Fibroblast of skin of back (primary cell): Measurements from ENCODE around the gene NUMB. TPM values are rescaled to one million over a fixed set of nuclear protein-coding genes. Genes with fewer than 3 reads are reported as not detected.
A peak's percentile ranks its signal among the peaks of the same experiment; 100 is the strongest.

ENCODE experiments used
- DNase-seq: peaks from one replicate; pipeline ENCODE4 v3.0.0-alpha.2; 2013
- polyA plus RNA-seq, 2 experiments: library from polyadenylated mRNA; unstranded; fragments of 120-200 nt; gene quantifications; one replicate each; pipeline ENCODE4 v1.2.1, GENCODE V29; 2013; ENCODE audit not compliant: insufficient read length in 2 of 2

The NUMB gene
- 40.2 TPM for polyA plus RNA-seq (2013, experiment 1 of 2; ENCODE audit: insufficient read length)
- 44.5 TPM for polyA plus RNA-seq (2013, experiment 2 of 2; ENCODE audit: insufficient read length)

GRCh38 chr14:73458183-73458976, at the start of gene NUMB:
Gene NUMB, minus strand, starts transcription at chr14:73458546. Its CDS starts 102,795 bp downstream, at chr14:73355751.
- peak; percentile 100 for DNase-seq

GRCh38 chr14:73503648-73504047, 45.3 kb upstream of the NUMB start:
- DNase-seq: peak; percentile 48

DNA sequence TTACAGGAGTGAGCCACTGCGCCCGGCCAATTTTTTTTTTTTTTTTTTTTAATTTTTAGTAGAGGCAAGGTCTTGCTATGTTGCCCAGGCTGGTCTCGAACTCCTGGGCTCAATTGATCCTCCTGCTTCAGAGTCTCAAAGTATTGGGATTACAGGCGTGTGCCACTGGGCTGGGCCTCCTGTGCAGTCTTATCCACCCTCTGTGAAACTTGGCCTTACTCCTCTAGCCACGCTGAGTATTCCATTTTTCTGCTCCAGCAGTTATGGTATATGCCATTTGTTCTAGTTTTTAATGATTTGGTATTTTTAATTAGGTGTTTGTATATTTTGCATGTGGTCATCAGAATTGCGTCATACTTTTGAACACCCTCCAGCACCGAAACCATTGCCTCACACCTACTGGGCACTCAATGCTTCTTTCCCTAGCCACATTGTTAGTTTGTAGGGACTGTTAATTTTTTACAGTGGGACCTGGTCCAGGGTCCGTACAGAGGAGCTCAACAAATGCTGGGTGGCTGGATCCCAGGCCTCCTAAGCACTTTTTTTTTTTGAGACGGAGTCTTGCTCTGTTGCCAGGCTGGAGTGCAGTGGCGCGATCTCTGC, 43.8 kb upstream of the NUMB start:
- no peak for DNase-seq

DNA sequence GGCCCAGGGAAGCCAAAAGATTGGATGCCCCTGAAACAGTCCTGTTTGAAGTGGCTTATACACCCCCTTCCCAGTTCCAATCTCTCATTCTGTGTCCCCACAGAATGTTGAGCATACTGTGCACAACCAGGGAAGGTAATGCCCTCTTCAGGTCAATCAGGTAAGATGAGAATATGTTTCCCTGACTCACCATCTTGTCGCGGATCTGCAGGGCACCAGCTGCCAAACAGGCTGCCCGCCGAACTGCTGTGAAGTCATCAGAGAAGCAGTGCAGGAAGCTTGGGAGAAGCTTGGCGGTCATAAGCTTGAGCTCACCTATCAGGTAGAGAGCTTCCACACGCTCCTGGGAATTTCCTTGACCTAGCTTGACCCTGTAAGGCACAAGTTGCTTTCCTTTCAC, 42.0 kb upstream of the NUMB start:
- DNase-seq: no peak

DNA sequence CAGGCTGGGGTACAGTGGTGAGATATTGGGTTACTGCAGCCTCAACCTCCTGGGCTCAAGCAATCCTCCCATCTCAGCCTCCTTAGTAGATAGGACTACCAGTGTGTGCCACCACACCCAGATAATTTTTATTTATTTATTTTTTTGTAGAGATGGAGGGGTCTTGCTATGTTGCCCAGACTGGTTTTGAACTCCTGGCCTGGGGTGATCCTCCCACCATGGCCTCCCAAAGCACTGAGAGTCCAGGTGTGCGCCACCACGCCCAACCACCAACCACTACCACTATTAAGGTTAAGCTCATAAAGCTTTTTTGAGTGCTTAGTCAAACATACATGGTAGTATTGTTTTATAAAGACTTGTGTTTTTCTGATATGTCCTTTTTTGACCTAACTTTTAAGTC, 36.2 kb upstream of the NUMB start:
- DNase-seq: no peak

GRCh38 chr14:73492670-73493069, 34.3 kb upstream of the NUMB start:
- no peak for DNase-seq

DNA sequence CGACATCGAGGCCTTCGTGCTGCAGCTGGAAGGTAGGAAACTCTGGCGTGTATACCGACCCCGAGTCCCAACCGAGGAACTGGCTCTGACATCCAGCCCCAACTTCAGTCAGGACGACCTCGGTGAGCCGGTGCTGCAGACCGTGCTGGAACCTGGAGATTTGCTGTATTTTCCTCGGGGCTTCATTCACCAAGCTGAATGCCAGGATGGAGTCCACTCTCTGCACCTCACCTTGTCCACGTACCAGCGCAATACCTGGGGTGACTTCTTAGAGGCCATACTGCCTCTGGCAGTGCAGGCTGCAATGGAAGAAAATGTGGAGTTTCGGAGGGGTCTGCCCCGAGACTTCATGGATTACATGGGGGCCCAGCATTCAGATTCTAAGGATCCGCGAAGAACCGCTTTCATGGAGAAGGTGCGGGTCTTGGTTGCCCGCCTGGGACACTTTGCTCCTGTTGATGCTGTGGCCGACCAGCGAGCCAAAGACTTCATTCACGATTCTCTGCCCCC, 33.8 kb upstream of the NUMB start:
- DNase-seq: no peak

DNA sequence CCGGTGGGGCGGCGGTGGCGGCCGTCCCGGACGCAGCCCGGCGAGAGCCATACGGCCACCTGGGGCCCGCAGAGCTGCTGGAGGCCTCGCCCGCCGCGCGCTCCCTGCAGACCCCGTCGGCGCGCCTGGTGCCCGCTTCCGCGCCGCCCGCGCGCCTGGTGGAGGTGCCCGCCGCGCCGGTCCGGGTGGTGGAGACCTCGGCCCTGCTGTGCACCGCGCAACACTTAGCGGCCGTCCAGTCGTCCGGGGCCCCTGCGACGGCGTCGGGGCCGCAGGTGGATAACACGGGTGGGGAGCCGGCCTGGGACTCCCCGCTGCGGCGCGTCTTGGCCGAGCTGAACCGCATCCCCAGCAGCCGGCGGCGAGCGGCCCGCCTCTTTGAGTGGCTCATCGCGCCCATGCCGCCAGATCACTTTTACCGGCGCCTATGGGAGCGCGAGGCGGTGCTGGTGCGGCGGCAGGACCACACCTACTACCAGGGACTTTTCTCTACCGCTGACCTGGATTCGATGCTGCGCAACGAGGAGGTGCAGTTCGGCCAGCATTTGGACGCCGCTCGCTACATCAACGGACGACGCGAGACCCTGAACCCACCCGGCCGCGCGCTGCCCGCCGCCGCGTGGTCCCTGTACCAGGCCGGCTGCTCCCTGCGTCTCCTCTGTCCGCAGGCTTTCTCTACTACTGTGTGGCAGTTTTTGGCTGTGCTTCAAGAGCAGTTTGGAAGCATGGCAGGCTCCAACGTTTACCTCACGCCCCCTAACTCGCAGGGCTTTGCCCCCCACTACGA, 33.1 kb upstream of the NUMB start:
- peak; percentile 66 for DNase-seq

DNA sequence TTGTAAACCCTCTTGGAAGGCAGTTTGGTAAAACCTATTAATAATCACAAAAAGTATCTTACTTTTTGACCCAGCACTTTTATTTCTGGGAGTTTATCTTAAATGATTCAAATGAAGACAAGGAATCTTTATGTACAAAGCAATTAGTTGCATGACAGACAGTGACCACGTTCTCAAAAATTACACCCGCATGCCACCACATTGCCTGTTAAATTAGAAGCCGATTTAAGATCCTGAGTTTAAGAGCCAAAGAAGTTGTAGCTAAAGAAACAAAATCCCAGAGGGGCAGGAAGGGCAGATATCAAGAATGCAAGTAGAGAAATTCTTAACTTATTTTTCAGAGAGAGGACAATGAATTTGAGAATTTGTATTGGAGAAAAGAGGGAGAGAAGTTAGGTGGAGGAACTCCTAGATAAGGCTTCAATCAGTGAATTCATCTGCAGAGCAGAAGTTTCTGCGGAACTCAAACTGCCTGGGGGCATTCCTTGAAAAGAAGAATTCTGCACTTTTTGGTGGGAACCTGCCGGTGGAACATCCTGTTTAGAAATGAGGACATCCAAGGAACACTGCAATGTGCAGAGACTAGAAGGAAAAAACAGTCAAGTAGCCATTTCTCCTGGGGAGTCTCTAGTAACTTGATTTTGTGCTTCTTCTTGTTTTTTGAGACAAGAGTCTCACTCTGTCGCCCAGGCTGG, 31.3 kb upstream of the NUMB start:
- DNase-seq: no peak

DNA sequence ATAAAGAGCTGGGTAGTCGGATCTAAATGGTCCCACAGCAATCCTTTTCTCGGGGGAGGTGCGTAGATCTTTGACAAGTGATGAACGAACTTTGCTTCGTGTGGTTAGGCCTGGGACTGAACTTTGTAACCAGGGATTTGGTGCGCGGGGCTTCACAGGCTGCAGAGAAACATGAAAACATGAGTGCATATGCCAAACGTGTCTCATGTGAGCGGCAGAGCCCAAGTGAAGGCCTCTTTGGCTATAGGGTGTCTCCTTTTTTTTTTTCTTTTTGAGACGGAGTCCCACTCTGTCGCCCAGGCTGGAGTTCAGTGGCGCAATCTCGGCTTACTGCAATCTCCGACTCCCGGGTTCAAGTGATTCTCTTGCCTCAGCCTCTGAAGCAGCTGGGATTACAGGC, 20.3 kb upstream of the NUMB start:
- DNase-seq: no peak

- no peak for DNase-seq
Observed at GRCh38 chr14:73477618-73478266, 19.4 kb upstream of the NUMB start.

- no peak for DNase-seq
Observed at GRCh38 chr14:73476451-73476931, 18.1 kb upstream of the NUMB start.

DNA sequence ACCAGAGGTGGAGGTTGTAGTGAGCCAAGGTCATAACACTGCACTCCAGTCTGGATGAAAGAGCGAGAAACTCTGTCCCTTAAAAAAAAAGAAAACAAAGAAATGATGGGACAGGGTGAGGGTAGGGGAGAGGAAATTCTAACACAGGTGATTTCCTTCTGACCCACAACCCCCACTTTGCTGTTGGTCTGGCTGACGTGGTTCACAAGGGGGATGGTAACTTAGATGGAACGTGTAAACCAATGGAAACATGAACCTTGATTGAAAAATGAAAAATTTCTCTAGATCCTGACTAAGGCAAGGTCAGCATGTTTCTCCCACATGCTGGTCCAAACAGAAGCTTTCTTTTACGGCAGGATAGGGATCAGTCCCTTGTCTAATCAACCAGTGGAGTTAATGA, 16.6 kb upstream of the NUMB start:
- no peak for DNase-seq

- DNase-seq: peak; percentile 65
Observed at GRCh38 chr14:73472185-73473114, 14.1 kb upstream of the NUMB start.

GRCh38 chr14:73471582-73472184, 13.3 kb upstream of the NUMB start:
- DNase-seq: no peak

- DNase-seq: peak; percentile 54
Observed at GRCh38 chr14:73468828-73469375, 10.6 kb upstream of the NUMB start.

- peak; percentile 31 for DNase-seq
Observed at GRCh38 chr14:73467800-73468199, 9.5 kb upstream of the NUMB start.

GRCh38 chr14:73467377-73467776, 9.0 kb upstream of the NUMB start:
- no peak for DNase-seq

GRCh38 chr14:73466861-73467260, 8.5 kb upstream of the NUMB start:
- no peak for DNase-seq
